Gastroesophageal sphincter (tissue), 3 donors: Measurements from ENCODE around the gene FAM47C.

Experiments used
- EP300 ChIP-seq: sonication (generic); formaldehyde crosslinking; IDR thresholded peaks from one replicate; pipeline ENCODE4 v1.6.1; 2017; ENCODE audit warnings: antibody characterized with exemption, mild to moderate bottlenecking
- POLR2AphosphoS5 ChIP-seq: sonication (generic); formaldehyde crosslinking; IDR thresholded peaks from one replicate; pipeline ENCODE4 v1.6.1; 2017; ENCODE audit warnings: antibody characterized with exemption
- TF ChIP-seq, protein P1 (sequence below), 4 experiments: fragments of 200-600 bp in 2 of 4; fragments of 450-650 bp in 2 of 4; sonication (generic) in 1 of 4; IDR thresholded peaks; one replicate each; pipeline ENCODE4 v1.5.1; 2017 to 2019; ENCODE audit warnings: antibody characterized with exemption in 4 of 4, mild to moderate bottlenecking in 2 of 4, moderate library complexity in 2 of 4

DNA sequence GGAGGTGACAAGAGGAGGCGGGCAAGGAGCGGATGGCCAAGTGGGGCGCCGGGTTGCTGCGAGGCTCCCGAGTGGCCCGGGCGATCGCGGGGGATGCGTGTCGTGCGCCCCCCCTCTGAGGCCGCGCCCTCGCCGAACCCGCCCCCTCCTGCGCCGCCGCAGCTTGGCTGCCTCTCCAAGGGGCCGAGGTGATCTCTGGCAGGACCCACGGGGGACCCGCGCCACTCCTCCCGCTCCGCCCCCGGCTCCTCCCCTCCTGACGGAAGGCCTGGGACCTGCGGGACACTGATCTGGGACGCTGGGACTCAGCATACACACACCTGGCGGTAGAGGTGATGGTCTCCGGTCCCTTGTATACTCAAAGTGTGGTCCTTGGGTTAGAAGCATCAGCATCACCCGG, 21.9 kb upstream of the FAM47C start:
- TF ChIP-seq, protein P1, sequence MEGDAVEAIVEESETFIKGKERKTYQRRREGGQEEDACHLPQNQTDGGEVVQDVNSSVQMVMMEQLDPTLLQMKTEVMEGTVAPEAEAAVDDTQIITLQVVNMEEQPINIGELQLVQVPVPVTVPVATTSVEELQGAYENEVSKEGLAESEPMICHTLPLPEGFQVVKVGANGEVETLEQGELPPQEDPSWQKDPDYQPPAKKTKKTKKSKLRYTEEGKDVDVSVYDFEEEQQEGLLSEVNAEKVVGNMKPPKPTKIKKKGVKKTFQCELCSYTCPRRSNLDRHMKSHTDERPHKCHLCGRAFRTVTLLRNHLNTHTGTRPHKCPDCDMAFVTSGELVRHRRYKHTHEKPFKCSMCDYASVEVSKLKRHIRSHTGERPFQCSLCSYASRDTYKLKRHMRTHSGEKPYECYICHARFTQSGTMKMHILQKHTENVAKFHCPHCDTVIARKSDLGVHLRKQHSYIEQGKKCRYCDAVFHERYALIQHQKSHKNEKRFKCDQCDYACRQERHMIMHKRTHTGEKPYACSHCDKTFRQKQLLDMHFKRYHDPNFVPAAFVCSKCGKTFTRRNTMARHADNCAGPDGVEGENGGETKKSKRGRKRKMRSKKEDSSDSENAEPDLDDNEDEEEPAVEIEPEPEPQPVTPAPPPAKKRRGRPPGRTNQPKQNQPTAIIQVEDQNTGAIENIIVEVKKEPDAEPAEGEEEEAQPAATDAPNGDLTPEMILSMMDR (IDR thresholded peaks at IDR 0.05) = no peak
- TF ChIP-seq POLR2AphosphoS5 (no peak), EP300 (no peak)
